NCI-H226 (cell line): ENCODE results near the gene GSTM2.

ENCODE experiments used
- DNase-seq: peaks from one replicate; pipeline ENCODE4 v3.0.0-alpha.2; 2015

GSTM2 gene

DNA sequence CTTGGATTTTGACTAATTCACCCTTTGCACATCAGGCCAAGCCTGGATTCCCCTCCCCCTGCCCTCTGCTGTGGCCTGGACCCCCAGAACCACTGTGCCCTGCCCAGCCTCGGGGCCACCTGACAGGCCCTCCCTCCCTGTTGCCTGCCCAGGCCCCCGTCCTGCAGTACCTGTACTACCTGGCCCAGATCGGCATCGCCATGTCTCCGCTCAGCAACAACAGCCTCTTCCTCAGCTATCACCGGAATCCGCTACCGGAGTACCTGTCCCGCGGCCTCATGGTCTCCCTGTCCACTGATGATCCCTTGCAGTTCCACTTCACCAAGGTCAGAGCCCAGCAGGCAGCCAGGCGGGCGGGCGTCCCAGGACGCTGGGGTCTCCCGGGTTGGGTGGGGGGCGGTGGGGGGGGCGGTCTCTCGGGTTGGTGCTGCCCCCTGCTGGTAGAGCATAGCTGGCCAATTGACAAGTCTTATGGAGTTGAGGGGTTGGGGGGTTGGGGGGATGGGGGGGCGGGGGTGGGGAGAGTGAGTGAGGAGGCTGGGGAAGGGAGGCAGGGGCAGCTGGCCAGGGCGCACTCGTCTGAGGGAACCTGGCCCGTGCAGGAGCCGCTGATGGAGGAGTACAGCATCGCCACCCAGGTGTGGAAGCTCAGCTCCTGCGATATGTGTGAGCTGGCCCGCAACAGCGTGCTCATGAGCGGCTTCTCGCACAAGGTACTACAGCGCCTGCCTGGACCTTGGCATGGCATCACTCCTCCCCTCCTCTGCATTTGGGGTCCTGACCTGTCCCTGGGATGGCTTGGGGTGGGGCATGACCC is 37.6 kb upstream of the GSTM2 start:
- DNase-seq: no peak

DNA sequence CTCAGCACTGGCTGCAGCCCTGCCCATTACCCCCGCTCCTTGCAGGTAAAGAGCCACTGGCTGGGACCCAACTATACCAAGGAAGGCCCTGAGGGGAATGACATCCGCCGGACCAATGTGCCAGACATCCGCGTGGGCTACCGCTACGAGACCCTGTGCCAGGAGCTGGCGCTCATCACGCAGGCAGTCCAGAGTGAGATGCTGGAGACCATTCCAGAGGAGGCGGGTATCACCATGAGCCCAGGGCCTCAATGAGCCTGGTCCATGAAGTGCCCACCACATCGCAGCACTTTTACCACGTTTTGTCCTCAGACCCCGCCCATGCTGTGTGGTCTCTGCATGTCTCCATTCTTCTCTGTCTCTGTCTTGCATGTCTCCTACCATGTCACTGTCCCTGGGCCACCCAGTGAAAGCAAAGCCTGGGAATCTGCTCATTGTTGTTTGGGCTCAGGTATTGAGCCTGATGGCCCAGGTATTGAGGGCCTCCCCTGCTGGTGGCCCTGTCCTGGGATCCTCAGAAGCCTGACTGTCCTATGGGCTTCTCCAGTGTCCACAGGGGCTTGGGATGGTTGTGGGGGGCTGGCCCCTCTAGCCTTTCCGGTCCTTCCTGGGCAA is 36.9 kb upstream of the GSTM2 start:
- DNase-seq: no peak

DNA sequence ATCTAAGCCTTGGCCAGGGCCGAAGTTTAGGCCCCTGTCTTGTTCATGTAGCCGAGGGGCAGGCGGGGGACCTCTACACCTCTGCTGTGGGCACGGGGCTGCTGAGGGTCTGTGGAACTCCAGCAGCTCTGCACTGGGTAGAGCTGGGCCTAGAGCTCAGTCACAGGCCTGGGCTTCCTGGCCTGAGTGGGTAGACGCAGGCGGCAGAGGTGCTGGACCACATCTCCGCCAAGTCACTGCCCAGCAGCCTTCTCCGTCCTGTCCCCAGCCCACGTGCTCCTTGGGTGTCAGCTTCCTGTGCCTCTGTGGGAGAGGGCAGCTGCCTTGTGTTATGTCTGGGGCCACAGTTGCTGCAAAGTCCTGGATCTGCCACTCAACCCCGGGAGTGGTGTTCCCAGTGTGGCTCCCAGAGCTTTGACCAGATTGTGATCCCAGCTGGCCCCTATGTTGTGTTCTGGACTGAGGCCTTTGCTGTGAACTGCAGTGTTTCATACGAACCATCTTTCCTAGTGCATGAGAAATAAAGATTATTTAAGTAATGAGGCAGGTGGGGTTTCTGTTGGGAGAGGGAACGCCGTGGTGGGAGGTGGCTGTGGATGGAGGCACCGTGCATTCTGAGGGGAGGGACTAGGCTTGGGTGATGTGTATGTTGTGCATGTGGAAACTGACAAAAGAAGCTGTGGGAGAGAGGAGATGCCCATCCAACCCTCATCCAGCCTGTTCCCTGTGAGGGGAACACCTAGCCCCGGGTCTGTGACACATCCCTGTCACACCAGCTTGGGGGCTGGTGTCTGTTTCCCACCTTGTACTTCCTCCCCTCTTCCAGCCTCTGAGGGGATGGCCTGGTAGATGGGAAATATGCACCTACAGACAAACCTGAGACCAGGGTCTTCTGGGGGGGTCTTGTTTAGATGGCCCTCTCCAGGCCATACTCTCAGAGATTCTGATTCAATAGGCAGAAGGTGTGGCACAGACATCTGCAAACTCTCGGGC is 36.0 kb upstream of the GSTM2 start:
- no peak for DNase-seq

DNA sequence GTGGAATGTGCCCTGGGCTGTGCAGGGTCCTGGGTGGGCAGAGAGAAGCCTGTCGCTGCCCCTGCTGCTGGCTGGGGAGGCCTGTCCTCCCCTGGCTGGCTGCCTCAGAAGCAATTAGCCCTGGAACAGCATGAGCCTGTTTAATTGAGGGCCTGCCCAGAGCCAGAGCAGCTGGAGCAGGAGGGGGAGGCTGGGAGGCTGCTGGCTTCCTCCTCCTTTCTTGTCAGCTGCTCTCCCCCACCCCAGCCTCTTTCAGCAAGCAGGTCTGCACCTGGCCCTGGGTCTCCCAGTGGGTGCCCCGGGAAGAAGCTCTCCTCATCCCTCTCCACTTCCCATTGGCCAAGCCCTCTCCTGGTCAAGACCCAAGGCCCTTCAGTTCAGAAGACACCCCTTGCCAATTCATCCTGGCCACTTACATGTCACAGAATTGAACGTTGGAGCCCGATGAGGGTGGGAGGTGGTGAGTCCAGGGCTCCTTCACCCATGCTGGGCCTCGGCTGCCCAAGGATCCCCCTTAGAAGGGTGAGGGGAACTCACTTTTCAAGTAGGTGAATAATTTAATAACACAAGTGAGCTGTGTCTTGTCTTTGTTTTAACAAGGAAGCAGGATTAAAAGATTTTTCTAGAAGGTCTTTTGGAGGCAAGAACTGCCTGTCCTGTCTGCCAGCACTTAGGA is 35.0 kb upstream of the GSTM2 start:
- DNase-seq: no peak

DNA sequence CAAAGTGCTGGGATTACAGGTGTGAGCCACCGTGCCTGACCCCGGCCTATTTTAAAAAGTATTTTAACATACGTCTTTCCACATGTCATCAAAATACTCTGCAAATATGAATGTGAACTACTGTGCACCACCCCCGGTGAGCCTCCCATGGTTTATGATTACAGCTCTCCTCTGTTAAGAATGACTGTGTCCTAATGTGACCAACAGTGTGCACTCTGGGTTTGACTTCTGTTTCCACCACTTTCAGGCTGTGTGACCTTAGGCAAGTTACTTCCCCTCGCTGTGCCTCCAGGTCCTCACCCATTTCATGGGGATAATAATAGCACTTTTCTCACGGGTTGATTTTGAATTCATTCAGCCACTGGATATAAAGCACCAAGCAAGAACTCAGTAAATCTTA is 33.6 kb upstream of the GSTM2 start:
- no peak for DNase-seq

DNA sequence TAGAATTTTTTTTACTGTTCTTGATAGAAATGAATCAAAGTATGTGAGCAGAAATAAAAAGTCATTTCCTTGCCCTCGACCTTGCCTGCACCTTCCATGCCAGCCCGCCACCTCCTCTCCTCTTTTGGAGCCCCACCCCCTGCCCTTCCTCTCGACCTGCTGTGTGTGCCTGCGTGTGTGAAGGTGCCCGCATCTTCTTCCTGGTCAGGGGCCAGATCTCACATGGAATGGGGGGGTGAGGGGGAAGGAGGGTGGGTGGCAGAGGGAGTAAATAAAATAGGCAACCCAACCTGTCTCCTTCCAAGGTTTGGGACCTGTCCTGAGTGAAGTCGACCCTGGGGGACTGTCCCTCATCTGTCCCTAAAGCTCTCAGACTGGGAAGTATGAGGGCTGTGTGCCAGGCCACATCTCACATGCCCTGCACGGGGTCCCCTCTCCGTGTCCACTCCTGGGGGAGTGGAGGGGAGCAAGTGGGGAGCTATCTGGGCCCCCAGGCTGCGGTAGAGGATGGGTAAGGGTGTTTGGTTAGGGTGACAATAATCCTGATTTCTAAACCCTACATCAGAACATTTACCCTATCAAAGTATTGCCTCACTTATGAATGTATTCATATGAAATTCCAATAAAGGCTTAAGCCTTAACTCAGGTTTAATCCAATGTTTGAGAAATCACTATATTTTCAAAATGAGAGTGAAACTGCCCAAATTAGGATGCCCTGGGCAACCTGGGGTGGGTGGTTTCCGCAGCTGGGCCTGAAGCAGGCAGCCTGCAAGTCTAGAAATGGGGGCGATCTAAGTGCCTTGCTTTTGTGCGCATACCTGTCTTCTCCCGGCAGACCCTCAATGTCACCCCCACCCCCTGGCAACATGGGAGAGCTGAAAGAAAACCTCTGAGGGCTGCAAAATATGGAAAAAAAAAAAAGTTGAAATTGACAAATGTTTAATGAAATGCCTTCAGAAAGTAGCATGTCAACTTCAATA is 32.8 kb upstream of the GSTM2 start:
- no peak for DNase-seq

DNA sequence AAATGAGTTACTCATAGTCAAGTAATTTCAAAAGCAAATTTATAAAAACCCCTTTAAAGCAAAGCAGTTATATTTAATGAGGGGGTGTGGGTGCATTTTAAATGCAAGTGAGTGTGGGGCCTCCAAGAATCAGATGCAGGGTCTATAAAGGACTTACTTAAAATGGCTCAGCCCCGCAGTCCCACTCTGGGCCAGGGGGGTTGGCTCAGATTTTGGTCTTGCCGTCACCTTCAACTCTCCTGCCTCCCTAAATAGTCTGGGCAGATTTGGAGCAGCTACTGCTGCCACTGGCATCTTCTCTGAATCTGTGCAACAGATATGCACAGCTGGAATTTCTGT is 32.0 kb upstream of the GSTM2 start:
- no peak for DNase-seq

DNA sequence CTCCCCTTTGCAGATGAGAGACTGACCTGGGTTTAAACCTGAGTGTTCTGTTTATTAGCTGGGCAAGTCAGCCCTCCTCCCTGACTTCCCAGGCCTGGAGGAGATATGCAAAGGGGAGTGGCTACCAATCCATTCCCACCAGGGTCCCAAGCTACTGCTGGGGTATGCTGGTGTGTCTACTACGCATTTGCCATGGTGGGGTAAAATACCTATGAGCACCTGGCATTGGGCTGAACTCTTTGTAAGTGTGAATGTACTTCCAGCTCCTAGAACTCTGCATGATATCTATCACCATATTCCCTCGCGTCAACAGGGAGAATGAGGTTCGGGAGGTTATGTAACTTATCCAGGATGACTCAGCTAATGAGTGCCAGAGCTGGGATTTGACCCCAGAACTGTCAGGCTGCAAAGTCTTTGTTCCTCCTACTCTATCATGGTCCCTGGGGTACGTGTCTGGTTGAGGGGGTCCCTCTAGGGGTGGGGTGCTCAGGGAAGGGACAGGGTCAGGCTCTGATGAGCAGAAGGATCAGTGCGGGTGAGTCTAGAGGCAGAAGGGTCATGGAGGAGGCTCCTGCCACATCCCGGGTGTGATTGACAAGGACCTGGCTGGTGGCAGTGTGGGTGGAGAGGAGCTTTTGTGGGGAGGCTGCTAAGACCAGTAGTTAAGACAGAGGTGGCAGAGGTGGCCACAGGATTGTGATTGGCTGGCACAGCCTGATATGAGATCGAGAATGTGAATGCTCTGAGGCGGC is 31.5 kb upstream of the GSTM2 start:
- DNase-seq: peak; percentile 78

DNA sequence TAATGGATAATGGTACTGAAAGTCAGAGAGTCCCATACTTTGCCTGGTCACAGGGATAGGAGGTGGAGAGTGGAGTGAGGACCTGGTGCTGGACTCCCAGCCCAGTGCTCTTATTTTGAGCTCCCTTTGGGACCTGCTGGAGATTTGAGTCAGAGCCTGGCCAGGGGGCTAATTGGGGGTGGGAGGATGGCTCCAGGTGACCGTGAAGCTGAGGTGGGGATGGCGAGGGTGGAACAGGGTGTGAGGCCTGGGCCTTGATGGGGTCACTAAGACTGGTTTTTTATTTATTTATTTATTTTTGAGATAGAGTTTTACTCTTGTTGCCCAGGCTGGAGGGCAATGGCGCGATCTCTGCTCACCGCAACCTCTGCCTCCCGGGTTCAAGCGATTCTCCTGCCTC is 30.4 kb upstream of the GSTM2 start:
- DNase-seq: no peak

DNA sequence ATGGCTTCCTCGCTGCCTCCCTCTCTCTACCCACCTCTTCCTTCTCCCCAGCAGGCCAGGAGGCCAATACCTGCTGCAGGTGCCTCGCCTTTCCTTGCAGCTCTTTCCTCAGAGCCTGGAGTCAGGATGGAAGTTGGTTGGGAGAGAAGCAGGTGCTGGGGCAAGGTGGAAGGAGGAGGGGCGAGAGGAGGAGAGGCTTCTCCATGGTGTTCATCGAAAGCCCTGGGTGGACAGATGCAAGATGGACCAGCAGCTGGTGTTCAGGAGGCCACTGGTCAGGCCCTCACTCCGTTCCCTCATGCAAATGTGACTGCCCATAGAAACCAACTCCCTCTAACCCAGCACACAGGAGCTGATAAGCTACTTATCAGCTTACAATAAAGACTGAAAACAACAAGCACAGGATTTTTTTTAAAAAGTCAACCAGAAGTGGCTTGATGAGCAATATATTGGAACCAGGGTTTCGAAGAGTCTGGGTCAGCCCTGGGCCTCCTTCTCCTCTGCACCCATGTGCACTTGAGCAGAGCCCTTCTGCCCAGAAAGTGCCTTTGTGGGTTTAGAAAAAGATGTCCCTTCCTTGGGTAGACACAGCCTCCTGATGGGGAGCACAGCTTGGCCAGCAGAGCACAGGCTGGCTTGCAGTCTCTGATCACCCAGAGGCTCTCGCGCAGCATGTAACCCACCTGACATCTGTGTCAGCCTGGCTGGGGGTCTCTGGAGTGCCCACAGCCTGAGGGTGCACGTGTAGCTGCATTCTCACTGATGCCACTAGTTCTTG is 28.6 kb upstream of the GSTM2 start:
- DNase-seq: no peak

DNA sequence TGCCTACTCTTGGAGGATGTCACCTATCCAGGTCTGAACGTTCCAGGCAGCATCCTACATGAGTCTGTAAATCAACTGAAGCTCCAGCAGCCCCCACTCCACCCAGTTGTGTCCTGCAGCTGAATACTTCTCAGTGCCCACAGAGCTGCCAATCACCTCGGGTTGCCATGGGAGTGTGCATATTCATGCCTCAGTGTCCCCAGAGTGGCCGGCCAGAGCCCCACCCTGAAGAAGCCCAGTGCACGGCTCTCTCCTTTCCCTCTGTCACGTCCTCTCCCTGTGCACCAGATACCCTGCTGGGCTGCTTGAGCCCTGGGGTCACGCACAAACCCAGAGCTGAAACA is 28.0 kb upstream of the GSTM2 start:
- no peak for DNase-seq

DNA sequence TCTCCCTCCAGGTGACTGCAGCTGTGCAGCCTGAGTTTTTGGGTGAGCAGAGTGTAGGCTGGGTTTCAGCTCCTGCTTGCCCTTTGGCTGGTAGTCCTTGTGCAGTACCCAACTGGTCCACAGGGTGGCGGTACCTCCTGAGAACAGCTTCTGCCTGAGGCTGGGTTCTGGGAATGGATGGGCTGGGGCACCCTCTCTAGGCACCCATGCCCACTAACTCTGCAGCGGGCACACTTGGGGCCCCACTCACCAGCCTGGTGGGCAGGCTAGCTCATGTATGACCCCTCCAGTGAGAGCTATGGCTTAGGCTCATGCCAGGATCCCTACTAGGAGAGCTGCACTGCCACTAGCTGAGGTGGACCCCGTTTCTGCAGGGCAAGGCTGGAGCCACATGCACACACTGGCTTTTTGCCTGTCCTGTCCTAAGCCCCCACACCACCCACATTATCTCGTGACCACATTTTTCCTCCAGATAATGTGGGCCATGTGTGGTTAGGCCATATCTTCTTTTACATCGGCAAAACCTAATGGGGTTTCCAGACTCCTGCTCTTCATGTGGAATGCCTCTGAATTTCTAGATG is 27.5 kb upstream of the GSTM2 start:
- peak; percentile 51 for DNase-seq

DNA sequence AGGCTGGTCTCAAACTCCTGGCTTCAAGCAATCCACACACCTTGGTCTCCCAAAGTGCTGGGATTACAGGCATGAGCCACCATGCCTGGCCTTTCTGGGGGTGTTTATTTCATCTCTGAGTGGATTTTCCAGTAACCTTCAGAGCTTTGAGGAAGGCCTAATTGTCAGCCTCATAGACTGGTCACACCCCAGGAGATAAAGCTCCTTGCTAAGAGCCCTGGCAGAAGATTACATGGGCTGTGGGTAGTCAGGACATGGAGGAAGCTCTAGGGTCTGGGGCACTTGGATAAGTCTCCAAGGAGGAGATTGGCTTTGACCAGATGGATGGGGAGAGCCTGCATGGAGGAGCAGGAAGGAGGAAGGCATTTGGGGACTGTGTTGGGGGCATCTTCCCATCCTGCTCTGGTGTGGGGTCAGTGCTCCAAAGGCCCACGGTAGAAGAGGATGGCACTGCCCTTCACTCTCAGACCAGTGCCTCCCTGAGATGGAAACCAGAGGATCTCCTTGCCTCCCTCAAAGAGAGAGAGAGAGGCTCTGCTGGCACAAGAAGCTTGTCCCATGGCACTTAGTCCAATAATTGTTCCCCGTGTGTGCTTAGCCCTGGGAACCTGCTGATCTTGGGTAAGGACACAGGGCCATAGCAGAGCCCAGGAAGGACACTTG is 26.6 kb upstream of the GSTM2 start:
- no peak for DNase-seq

DNA sequence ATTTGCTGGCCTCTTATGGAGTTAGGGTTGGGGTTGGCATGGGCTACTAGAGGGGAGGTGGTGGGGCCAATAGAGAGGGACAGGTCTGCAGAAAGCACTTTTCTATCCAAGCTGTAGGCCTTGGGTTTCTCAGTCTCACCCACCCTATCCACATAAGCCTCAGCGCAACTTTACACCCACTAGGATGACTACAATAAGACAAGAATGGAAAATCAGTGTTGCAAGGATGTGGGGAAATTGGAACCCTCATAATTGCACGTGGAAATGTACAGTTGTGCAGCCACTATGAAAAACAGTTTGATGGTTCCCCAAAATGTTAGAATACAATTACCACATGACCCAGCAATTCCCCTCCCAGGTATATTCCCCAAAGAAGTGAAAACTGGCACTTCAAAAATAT is 26.0 kb upstream of the GSTM2 start:
- no peak for DNase-seq

DNA sequence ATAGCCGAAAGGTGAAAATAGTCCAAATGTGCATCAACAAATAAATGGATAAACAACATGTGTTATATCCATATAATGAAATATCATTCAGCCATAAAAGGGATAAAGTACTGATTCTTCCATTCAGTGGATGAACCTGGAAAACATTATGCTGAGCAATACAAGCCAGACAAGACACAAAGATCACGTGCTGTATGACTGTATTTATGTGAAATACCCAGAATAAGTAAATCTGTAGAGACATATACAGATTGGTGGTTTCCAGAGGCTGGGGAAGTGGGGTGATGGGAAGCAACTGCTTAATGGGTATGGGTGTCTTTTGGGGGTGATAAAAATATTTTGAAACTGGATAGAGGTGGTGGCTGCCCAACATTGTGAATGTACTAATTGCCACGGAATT is 25.2 kb upstream of the GSTM2 start:
- DNase-seq: no peak

DNA sequence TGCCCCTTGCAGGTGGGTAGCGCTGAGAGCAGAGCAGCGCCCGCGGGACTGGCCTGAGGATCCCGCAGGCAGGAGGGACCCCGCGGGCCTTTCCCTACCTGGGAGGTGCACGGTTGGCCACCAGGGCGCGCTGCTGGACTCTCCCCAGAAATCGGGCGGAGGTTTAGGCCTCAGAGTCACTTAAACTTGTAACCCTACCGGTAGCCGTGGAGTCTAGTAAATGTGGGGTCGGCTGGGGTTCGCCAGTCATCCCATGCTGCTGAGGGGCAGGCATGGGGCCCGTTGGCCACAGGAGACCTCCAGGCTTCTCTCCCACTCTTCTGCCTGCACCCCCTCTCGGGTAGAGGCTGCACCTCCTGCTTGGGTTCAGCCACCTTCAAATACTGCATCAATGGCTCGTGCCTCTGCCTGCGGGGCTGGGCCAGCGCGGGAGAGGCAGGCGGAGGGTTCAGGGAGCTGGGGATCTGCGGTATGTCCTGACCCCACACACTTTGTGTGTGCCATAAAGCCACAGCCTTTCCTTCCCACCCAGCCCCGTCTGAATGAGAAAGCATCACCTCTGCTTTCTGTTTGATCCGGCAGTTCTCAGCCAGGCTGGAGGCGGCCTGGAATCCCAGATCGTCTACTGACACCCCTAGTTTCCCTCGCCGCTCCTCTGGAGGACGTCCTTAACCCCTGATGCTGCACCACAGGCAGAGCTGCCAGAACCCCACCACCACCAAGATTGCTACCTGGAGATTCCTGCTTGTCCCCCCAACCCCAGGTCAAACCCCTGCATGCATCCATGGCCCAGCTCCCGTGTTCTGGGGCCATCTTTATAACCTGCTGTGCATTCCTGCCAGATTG is 24.2 kb upstream of the GSTM2 start:
- DNase-seq: peak; percentile 52

DNA sequence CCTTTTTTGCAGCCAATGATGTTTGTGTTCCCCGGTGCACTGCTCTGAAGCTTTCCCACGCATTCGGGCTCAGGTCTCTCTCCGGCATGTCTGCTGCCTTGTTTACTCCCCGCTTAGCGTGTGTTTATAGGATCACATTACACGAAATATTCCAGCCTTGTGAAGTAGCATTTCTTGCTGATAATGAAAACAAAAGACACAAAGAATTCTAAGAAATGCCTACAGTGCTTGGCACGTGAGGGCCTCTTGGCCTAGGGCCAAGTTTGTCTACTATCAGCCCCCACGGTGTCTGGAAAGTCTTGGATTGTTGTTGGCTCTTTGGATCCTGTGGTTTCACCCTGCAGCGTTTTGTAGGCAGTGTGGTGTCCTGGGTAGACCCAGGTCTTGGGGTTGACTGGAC is 23.2 kb upstream of the GSTM2 start:
- no peak for DNase-seq

DNA sequence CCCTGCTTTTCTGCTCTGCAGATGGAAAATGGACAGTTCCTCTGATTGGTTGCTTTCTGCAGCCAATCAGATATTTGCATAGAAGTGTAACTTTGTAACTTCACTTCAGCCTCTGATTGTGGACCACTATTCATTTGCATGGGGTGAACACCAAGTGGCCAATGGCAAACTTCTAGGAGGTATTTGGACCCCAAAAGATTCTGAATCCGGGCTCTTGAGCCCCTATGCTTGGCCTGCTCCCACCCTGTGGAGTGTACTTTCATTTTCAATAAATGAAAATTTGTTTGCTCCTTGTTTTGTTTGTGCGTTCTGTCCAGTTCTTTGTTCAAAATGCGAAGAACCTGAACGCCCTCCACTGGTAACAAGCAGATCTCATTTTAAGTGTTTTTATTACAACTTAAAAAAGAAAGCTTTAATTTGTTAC is 18.4 kb upstream of the GSTM2 start:
- no peak for DNase-seq
